UCSD-AML1 (cell line): ENCODE results near the gene IFT122.

Source experiments
- DNase-seq: peaks from one replicate; lab custom pipeline; 2025; ENCODE audit not compliant: unreplicated experiment; lab: John Stamatoyannopoulos, UW

The IFT122 gene

GRCh38 chr3:129555616-129556357 is 115.8 kb downstream of the IFT122 start:
- DNase-seq, result no peak

GRCh38 chr3:129556358-129556695 is 116.3 kb downstream of the IFT122 start:
- DNase-seq, result no peak

GRCh38 chr3:129556890-129557547 is 117.0 kb downstream of the IFT122 start:
- no peak for DNase-seq

DNA sequence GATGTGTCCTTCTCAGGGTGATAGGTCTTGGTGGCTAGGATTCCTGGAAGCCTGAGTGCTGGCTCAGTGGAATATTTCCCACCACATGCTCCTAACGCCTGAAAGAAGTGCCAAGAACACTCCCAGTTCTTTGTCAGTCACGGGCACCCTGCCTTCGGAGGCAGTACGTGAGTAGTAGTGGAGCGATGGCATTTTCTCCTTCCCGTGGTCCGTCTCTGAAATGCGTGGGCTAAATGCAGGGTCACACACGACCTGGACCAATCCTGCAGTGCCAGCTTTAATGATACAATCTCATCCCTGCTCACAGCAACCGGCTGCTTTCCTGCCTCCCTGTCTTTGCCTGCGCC is 117.5 kb downstream of the IFT122 start:
- no peak for DNase-seq

DNA sequence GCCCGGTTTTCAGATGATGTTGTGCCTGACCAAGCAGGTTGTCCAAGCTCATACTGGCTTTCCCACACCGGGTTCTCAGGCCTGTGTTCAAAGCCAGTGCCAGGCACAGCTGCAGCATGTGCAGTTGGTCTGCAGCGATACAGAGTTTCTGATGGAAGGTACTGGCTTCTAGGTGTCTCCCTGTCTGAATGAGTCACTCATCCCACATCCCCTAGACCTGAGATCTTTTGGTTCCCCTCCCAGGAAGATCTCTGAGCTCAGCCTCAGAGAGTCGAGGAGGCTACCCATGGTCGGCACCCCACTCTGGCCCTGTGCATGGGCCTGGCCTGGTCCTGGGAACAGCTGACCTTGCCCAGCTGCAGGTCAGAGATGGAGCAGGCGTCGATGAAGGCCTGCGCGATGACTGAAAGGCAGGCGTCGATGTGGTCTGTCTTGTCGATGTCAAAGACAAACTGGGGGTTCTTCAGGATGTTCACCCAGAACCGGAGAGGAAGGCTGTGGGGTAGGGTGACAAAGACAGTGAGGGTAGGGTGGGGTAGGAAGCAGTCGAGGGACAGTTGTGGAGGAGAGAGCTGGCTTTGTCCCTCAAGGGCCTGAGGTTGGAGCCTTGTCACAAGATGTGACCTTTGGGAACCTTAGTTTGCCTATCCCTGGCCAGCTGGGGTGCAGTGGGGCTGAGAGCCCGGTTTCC is 118.2 kb downstream of the IFT122 start:
- DNase-seq, result no peak

DNA sequence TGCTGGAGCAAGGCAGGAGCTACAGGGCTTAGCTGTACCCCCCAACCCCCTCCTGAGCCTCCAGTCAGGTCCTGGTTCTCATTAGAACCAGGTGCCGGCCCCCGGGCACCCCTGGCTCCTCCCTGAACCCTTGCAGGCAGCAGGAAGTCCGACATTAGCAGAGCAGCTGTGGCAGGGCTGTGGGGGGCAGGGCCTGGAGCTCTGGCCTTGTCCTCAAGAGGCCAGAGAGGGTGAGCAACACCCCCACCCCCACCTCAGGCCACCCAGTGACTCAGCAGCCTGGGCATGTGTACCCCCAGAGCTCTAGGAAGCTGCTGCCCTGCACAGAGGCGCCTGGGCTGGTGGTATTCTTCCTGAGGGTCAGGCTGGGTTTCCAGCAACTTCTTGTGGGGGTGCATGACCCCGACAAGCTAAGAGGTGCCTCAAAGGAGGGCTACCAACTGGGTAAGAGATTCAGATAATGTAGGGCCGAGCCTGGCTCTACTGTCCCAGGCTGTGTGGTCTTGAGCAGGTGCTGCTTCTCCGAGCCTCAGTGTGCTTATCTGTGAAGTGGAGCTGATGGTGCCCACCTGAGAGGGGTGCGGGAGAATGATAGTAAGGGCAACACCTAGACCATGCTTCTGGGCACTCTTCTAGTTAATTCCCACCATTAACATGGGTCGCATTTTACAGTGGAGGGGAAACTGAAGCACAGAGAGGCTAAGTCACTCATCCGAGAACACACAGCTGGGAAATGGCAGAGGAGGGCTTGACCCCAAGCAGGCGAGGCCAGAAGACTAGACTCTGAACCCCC is 118.9 kb downstream of the IFT122 start:
- DNase-seq, result no peak

DNA sequence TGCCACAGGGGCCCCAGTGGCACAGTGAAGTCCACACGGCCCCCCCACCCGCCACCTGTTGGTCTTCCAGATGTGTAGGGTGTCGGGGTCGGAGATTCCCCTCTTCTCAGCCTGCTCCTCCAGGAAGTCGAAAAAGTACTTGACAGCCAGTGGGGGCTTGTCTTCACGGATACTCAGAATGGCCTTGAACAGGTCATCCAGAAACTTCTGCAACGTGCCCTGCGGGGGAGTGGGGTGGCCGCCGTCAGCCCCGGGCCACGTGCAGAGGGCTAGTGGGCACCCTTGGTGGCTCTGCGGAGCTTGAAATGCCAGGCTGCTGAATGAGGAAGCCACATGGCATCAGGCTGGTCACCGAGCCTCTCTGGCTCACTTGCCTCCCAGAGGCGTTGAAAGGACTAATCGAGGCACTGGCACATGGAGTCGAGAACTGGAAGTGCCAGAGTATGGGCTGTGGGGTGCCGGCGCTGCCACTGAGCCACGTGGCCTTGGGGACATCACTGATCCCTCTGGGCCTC is 119.6 kb downstream of the IFT122 start:
- no peak for DNase-seq

DNA sequence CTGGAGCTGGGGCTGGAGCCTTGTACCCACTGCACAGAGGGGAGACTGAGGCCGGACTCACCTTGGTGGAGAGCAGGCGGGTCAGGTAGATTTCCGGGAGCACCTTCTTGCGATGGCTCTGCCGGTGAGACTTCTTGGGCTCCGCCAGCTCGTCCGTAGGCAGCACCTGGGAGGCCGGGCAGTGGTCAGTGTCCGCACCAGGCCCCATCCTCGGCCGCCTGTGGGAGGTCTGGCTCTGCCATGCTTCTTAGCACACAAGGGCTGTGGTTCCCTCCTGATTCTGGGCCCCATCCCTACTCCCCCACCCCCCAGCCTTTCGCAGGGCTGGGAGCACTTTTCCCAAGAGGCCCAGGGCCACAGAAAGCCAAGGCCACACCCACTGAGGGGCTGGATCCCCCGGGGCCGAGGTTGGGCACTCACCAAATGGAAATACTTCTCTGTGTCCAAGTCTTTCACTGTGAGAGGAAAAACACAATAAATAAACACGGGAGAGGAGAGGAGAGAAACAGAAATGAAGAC is 120.3 kb downstream of the IFT122 start:
- no peak for DNase-seq

GRCh38 chr3:129560911-129561594 is 121.0 kb downstream of the IFT122 start:
- no peak for DNase-seq

DNA sequence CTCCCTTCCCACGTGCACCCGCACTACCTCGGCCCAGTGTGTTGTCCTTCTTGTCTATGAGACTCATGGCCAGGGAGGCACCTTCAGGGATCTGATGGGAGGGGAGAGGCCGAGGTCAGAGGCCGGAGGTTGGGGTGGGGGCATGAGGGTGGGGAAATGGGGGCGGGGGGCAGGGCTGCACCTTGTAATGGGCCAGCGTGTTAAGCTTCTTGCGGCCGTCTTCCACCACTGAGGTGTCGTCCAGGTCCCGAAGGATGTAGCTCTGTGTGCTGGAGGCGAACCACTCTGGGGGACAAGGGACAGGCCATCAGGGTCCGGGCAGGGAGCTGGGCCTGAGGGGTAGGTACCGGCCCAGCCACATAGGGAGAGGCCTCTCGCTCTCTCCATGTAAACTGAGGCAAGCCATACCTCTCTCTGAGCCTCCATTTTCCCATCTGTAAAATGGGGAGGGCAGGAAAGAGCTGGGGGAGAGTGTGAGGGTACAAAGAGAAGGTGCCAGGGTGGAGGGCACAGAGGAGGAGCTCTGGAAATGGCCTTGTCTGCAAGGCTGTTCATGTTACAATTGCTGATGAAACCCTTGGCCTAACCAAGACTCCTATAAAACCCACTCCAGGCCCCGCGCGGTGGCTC is 121.7 kb downstream of the IFT122 start:
- no peak for DNase-seq

- DNase-seq, result no peak
Observed at GRCh38 chr3:129562803-129563202, 122.8 kb downstream of the IFT122 start.

DNA sequence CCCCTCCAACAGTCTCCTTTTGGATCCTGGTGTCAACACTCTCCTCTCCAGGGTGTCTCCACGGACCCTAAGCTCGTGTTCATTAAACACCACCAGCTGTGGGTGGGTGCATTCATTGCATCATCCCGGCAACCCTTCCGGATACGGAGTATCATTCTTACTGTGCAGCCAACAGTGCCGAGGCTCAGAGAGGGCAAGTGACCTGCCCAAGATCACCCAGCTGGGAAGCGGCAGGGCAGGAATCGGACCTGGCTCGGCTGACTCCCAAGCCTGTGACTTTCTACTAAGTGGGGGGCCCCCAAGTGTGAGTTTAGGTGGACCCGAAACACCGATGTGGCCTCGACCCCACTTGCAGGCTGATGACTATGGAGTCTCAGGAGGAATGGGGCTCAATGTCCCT is 123.3 kb downstream of the IFT122 start:
- DNase-seq, result no peak

GRCh38 chr3:129563850-129564535 is 124.0 kb downstream of the IFT122 start:
- DNase-seq, result no peak

DNA sequence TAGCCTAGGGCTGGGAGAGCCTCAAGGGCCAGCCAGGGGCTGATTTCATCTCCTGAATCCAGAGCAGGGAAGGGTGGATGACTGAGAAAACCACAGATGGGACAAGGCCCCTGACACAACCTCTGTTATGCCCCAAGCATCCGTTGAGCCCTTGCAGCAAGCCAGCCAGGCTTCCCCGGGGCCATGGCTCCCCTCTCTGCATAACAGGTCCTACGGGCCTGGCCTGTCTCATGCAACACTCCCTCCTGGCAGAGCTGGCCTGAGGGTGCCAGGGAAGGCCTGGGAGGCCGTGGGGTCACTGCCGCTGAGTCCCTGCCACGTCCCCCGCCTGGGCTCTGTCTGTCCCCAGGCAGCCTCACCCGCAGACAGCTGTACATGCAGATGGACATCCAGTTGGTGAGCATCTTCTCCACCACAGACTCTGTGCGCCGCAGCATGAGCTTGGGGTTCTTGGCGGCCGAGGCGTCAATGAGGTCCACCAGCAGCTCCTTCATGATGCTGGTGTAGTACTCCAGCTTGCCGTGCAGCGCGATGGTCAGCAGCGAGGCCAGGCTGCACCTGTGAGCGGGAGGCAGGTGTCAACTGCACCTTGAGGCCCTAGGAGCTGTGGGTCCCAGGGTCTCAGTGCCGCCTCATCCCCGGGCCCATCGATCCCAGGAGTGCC is 125.1 kb downstream of the IFT122 start:
- no peak for DNase-seq

DNA sequence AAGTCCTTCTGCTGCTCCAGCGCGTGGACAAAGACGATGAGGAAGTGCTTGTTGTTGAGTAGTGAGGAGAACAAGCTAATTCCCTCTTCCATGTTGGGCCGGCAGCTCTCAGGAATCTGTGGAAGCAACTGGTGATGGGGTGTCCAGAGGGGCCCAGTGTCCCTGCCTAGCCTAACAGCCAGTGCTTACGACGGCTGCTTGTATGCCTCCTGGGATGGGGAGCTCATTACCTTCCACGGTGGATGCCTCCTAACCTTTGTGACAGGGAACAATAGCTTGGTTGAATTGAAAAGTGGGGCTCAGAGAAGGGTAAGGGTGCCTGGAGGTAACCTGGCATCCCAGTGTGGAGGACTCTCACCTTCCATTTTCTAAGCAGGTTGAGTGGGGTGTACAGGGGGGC is 125.9 kb downstream of the IFT122 start:
- no peak for DNase-seq

DNA sequence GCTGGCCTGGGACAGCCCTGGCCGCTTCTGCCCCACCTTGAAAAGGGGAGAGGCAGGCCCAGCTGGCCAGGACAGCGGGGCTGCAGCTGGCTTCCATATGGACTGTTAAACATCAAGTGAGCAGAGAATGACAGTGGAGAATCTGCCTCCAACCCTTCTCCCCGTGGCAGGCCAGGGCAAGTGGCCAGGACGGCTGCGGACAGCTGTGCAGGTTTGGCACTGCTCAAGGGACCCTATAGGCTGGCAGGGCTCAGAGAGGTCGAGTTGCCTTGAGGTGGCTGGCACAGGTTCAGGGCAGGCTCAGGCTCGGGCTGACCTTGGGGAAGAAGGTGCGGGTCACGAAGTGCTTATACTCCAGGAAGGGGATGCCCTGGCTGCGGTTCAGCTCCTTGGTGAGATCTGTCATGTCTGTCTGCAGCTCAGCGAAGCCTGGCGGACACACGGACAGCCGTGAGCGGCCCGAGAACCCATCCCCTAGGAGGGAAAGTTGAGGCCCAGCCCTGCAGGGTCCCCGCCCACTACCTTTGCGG is 127.2 kb downstream of the IFT122 start:
- no peak for DNase-seq

DNA sequence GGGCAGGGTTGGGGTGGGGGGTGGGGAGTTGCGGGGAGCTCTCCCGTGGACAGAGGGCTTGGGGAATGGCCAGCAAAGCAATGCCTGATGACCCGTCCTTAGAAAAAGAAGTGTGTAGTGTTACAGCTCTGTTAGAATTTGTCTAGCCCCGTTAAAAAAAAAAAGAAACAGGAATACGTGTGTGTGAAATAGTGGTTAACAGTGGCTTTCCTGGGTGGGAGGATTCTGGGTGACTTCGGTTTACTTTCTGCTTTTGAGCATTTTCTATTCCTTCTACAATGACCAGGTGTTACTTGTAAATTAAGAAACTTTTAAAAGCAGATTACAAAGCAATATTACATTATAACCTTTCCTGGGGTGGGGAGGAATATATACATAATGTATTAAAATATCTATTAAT is 127.9 kb downstream of the IFT122 start:
- DNase-seq, result no peak

- DNase-seq, result no peak
Observed at GRCh38 chr3:129569856-129570255, 129.8 kb downstream of the IFT122 start.
